ENCODE results near the gene RAB3D. TPM values are rescaled to one million over a fixed set of nuclear protein-coding genes. Genes with fewer than 3 reads are reported as not detected.

RAB3D gene
- total and polyA plus RNA-seq, 10 of the 15 experiments (the other 5 are each of a cell fraction or from before 2014, with no cell fraction given): 1.1 to 15.7 (median 6.2) TPM

DNA sequence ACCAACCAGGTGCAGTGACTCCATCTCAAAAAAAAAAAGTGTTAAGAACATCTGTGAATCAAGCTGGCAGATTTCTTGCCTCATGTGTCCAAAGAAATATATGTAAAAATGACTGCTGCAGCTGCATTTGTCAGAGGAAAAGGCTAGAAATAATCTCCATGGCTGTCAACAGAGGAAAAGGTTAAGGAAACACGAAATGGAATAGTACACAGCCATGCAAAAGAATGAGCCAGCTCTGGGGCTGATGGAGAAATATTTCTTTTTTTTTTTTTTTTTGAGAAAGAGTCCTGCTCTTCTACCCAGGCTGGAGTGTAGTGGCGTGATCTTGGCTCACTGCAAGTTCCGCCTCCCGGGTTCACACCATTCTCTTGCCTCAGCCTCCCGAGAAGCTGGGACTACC, 6.6 kb downstream of the RAB3D start:
- BruUV-seq (replicated peaks): no TSS peak
- Histone ChIP-seq H3K9ac (ENCODE audit: control insufficient read depth, insufficient read depth, low read length) (no peak overlapping the region), H3K79me2 (ENCODE audit: control insufficient read depth, insufficient read depth, low read length) (no peaks in the 10 kb centered on the region), H4K20me1 (ENCODE audit: control insufficient read depth, insufficient read depth) (no peaks in the 10 kb centered on the region), H3K27me3 (replicated peaks in 1 of 2; ENCODE audit: control insufficient read depth in 2 of 2, insufficient read depth in 2 of 2, low read length in 1 of 2) (no peaks in the 10 kb centered on the region), H3K27ac (ENCODE audit: control insufficient read depth, insufficient read depth) (no peak overlapping the region), H3K4me2 (ENCODE audit: control insufficient read depth, insufficient read depth) (no peak overlapping the region), H3K36me3 (ENCODE audit: control insufficient read depth in 2 of 2, insufficient read depth in 2 of 2, low read length in 1 of 2) (0 out of 4 replicates have a peak, but pooled peaks cover 0 to 9% of the 10 kb centered on the region in 2 experiments), H3K9me3 (replicated peaks; ENCODE audit: control insufficient read depth, insufficient read depth, low read length) (no peaks in the 10 kb centered on the region; the same call in 2 of the 3 replicates), H2AFZ (ENCODE audit: control insufficient read depth, low read depth, low read length) (no peak overlapping the region), H3K4me1 (ENCODE audit: control insufficient read depth, insufficient read depth, low read length) (no peaks in the 10 kb centered on the region), H3K4me3 (no peak overlapping the region)
- WGBS (ENCODE audit: insufficient coverage, insufficient replicate concordance, low lambda C conversion rate, missing lambda C conversion rate): over 99% methylated on average over 5 of the region's 5 CpGs
- POLR2A ChIA-PET: interaction anchor here (1.0 kb wide), 1 partner anchor 13 kb away, joined by 4 read pairs; the partner anchor contains the start of genes CCDC159 and TMEM205
- no peak for ATAC-seq
- in situ Hi-C loops (cut with MboI): no loop called here
- TF ChIP-seq ZNF217 (IDR thresholded peaks at IDR 0.05): no peak
- TF ChIP-seq HDAC2 (IDR thresholded peaks at IDR 0.05): no peak
- TF ChIP-seq, protein P1, sequence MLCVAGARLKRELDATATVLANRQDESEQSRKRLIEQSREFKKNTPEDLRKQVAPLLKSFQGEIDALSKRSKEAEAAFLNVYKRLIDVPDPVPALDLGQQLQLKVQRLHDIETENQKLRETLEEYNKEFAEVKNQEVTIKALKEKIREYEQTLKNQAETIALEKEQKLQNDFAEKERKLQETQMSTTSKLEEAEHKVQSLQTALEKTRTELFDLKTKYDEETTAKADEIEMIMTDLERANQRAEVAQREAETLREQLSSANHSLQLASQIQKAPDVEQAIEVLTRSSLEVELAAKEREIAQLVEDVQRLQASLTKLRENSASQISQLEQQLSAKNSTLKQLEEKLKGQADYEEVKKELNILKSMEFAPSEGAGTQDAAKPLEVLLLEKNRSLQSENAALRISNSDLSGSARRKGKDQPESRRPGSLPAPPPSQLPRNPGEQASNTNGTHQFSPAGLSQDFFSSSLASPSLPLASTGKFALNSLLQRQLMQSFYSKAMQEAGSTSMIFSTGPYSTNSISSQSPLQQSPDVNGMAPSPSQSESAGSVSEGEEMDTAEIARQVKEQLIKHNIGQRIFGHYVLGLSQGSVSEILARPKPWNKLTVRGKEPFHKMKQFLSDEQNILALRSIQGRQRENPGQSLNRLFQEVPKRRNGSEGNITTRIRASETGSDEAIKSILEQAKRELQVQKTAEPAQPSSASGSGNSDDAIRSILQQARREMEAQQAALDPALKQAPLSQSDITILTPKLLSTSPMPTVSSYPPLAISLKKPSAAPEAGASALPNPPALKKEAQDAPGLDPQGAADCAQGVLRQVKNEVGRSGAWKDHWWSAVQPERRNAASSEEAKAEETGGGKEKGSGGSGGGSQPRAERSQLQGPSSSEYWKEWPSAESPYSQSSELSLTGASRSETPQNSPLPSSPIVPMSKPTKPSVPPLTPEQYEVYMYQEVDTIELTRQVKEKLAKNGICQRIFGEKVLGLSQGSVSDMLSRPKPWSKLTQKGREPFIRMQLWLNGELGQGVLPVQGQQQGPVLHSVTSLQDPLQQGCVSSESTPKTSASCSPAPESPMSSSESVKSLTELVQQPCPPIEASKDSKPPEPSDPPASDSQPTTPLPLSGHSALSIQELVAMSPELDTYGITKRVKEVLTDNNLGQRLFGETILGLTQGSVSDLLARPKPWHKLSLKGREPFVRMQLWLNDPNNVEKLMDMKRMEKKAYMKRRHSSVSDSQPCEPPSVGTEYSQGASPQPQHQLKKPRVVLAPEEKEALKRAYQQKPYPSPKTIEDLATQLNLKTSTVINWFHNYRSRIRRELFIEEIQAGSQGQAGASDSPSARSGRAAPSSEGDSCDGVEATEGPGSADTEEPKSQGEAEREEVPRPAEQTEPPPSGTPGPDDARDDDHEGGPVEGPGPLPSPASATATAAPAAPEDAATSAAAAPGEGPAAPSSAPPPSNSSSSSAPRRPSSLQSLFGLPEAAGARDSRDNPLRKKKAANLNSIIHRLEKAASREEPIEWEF (IDR thresholded peaks at IDR 0.05; ENCODE audit: insufficient replicate concordance, low read depth, low read length): no peak
- SMC1A ChIA-PET (ENCODE audit: uncharacterized antibody, unreplicated experiment): interaction anchor here (2.0 kb wide), 1 partner anchor 10 kb away, joined by 16 read pairs; no protein-coding TSS in a partner anchor
- no peak for DNase-seq (ENCODE audit: low read depth, low spot score)
- intact Hi-C loops (cut with micrococcal nuclease; ENCODE audit: unreplicated experiment): no loop called here
- FAIRE-seq: no peak
- RAD21 ChIA-PET (ENCODE audit: unreplicated experiment): no interaction called here
- CTCF ChIA-PET: interaction anchor here (0.6 to 1.0 kb wide), 3 partner anchors 10 to 1507 kb away, joined by 3 to 4 read pairs (median 4); no protein-coding TSS in a partner anchor

Measured in GM12878 (cell line).